ENCODE results near the gene HRAS.
"Not testable (repeated sequence)": the region's sequence is repeated elsewhere in the genome, so short reads cannot be mapped to it uniquely, and the experiment has no call there.

The HRAS gene

DNA sequence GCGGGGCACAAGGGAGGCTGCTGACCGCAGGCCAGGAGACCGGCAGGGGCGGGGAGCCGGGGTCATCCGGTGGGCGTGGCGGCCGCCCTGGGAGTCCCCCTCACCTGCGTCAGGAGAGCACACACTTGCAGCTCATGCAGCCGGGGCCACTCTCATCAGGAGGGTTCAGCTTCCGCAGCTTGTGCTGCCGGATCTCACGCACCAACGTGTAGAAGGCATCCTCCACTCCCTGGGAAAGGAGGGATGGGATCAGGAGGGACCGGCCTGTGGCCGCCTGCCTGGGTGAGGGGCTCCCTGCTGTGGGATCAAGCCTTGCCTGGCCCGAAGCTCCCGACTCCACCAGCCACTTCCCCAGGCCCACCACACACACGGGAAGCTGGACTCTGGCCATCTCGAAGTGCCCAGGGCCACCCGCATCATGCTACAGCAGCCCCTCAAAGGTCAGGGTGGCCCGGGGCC is 2.8 kb downstream of the HRAS start:
- DNase-seq, result no peak

DNA sequence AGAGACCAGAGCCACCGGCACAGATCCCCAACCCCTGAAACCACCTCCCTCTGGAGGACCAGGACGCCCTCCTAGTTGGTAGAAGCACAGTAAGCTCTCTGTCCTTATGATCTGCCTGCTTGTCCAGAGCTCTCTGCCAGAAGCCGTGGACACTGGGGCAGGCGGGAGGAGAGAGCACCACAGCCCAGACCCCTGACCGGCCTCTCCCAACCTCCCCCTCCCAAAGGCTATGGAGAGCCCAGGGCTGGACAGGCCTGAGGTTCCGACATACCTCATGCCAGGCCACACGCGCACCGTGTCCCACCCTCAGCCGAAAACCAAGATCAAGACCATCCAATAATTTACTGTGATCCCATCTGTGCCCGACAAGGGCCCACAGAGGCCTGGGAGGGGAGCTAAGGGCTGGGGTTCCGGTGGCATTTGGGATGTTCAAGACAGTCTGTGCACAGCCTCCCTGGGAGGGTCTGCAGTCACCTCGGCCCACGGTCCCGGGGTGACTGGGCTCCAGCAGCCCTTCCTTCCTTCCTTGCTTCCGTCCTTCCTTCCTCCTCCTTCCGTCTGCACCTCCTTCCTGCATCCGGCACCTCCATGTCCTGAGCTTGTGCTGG is 3.4 kb downstream of the HRAS start:
- no peak for DNase-seq

DNA sequence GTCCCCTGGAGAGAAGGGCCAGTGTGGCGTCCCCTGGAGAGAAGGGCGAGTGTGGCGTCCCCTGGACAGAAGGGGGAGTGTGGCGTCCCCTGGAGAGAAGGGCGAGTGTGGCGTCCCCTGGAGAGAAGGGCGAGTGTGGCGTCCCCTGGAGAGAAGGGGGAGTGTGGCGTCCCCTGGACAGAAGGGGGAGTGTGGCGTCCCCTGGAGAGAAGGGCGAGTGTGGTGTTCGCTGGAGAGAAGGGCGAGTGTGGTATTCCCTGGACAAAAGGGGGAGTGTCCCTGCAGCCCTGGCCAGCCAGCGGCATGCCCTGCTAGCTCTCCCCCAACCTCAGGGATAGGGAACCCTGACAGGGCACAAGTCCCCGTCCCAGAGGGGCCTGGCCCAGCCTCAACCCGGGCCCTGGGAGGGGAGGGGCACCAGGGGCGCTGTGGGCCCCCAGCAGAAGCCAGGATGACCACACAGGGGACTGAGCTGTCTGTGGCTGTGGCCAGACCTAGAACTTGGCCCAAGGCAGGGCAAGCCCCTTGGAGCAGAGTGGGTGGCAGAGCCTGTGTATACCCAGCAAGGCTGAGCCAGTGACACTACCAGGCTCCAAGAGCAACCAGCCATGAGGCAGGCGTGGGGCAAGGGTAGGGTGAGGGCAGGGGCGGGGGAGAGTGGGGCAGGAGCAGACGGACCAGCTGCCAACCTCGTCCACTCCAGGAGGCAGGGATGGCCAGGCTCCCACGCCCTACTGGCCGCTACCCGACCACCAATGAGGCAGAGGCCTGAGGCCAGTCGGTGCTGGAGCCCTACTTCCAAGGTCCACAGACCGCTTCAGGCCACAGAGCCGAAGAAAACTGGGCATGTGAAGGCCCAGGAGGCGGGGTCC is 4.2 kb downstream of the HRAS start:
- no peak for DNase-seq

DNA sequence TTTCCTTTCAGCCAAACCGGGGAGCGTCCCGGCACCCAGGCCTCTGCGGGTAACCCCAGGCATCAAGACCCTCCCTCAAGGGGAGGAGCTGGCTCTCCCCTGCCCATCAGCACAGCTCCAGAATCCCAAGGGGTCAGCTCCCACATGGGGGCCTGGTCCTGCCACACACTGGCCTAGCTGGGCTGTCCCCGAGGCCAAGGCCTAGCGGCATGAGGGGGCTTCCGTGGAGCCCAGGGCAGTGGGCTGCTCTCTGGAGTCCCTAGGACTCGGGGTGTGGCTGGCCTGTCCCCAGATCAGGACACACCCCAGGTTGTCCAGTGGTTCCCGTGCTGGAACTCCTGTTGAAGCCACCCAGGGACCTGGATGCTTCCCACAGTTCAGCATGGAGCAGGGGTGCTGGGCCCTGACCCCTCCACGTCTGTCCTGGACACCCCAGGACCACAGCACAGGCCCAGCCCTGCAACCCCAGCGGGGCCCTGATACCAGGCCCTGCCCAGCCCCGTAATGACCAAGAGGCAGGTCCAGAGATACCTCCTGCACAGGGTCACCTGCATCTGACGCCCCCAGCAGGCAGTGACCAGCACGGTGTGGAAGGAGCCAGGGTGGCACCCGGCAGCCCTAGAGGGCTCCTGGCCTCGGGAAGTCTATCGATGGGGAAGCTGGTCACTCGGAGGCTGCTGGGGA is 5.5 kb downstream of the HRAS start:
- DNase-seq, result no peak

DNA sequence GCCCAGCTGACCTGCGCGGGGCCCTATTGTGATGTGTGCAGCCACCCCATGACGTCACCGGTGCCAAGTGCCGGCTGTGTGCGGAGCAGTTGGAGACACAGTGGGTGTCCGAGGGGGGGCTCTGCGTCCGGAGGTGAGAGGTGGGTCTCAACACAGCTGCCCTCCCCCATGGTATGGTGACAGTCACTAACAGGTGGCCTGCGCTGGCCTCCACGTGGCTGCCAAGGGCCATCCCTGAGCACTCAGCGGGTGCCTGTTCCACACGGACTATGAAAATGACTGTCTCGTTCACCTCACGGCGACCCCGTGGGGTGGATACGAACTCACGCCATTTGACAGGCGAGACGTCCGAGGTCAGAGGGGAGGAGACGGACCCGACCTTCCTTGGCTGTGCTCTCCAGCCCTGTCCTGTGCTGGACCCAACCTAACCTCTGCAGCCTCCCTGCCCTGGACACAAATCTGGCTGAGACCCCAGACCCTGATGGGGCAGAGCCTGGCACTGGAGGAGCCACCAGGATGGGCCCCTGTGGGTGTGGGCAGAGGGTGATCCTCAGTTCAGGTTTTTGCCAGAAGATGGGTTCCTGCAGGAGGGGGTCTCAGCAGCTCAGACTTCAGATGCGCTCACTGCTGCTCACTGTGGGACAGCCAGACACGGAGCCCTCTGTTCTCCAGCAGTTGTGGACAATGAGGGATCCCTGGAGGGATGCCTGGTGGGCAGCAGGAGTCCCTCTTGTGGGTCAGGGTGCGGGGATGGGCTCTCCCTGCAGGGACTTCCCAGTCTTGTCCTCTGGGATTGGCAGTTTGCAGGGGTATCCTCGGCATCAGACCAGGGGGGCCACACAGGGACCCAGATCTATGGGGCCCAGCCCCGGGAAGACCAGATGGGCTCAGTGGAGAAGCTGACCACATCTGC is 6.3 kb downstream of the HRAS start:
- DNase-seq, result no peak

DNA sequence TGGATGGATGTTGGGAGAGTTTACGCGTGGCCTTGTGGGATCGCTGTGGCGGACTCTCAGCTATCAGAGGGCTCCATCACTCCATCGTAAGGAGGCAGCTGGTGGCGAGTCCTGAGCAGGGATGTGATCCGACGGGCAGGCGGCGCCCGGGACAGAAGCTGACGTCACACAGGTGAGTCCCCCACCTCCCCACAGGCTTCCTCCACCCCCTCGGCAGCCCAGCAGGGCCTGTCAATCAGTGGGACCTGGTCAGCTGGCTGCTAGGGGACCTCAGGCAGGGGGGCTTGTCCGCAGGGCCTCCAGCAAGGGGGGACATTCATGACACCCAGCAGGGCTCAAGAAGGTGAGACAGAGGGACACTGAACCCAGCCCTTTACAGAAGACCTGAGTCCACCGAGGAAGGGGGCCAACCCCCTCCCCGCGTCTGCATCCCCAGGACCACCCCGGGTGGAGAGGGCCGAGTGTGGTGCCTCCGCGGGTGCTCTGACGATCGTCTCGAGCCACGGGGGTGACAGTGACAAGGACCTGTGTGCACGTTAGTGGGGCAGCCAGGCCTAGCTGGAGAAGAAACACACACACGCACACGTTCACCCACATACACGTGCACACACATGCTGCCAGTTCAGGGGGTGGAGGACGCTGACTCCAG is 7.1 kb downstream of the HRAS start:
- DNase-seq, result no peak

DNA sequence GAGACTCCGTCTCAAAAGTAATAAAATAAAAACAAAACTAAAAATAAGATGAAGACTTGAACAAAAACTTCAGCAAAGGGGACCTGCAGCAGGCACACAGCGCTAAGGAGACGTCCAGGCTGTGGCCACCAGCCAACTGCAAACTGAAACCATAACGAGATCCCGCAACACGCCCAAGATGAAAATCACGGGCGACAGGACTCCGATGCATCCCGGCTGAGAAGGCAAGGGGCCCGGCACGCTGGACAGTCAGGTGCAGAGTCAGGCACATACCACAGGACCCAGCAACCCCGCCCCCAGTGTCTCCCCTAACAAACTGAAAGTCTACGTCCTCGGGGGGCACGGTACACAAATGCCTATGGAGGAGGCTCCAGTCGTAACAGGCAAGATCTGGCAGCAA is 9.2 kb downstream of the HRAS start:
- DNase-seq, result no peak

DNA sequence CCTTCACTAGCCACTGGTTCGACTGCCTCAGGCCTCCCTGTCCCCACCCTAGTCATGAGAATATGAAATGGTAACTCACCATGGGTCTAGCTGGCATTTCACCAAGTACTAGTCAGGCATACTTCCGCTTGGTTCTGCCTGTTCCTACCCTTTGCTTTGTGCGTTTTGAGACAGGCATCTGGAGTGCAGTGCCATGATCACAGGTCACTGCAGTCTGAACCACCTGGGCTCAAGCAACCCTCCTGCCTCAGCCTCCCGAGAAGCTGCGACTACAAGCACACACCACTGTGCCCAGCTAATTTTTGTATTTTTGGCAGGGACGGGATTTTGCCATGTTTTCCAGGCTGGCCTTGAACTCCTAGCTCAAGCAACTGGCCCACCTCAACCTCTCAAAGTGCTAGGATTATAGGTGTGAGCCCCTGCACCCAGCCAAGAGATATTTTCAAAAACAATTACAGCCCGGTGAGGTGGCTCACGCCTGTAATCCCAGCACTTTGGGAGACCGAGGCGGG is 14.1 kb downstream of the HRAS start:
- DNase-seq, result no peak

DNA sequence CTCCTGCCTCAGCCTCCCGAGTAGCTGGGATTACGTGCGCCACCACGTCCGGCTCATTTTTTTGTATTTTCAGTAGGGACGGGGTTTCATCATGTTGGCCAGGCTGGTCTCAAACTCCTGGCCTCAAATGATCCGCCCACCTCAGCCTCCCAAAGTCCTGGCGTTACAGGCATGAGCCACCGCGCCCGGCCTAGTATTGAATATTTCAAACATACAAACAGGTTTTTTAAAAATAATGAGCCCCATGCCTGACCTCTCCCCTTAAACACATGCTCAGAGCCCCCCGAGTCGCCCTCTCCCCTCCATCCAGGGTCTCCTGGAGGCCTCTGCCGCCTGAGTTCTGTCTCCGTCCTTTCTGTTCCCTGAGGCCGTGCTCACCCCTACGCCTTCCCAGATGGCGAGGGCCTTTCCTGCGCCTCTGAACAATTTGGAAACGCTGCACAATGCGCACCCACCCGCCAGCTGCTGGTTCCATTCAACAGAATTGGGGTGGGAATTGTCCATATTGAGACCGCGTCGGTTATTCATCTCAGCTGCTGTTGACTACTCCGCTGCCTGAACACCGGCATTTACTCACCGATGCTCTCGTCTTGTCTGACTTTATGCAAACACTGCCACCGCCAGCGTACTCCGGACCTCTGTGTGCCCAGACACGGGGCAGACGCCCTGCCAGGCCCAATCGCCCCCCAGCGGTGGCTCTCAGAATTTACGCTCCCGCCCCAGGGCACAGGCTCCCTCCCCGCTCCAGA is 14.8 kb downstream of the HRAS start:
- DNase-seq, result no peak

DNA sequence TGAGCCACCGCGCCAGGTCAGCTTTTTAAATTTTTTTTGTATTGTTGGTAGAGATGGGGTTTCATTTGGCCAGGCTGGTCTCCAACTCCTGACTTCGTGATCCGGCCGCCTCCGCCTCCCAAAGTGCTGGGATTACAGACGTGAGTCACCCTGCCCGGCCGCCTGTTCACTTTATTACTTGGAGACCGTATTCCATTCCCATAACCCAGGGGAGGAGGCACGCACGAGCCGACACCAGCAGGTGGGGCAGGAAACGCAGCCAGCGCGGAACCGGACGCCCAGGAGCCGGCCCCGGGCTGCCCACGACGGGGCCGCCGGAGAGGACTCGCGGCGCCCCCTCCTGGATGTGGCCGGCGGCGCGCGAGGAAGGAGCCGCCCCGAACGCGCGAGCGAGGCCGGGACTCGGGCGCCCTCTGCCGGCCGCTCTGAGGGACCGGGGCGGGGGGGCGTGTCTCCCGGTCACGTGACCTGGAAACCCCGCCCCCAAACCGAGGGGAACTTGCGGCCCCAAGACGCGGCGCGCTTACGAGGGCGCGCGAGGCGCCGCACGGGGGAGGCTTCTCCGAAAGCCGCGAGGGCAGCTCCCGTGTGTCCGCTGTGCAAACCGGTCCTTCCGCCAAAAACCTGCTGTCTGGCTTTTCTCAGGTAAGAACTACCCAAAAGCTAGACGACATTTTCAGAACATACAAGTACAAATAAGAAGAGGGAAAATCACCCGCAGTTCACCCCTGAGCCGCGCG is 16.7 kb downstream of the HRAS start:
- no peak for DNase-seq

DNA sequence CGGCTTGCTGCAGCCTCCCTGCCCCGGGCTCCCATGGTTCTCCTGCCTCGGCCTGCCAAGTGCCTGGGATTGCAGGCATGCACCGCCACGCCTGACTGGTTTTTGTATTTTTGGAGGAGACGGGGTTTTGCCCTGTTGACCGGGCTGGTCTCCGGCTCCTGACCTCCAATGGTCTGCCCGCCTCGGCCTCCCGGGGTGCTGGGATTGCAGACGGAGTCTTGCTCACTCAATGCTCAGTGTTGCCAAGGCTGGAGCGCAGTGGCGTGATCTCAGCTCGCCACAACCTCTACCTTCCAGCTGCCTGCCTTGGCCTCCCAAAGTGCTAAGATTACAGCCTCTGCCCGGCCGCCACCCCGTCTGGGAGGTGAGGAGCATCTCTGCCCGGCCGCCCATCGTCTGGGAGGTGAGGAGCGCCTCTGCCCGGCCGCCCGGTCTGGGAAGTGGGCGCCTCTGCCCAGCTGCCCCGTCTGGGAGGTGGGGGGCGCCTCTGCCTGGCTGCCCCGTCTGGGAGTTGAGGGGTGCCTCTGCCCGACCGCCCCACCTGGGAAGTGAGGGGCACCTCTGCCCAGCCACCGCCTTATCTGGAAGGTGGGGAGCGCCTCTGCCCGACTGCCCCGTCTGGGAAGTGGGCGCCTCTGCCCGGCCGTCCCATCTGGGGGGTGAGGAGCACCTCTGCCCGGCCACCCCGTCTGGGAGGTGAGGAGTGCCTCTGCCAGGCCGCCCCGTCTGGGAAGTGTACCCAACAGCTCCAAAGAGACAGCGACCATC is 18.3 kb downstream of the HRAS start:
- DNase-seq, result not testable (repeated sequence)

DNA sequence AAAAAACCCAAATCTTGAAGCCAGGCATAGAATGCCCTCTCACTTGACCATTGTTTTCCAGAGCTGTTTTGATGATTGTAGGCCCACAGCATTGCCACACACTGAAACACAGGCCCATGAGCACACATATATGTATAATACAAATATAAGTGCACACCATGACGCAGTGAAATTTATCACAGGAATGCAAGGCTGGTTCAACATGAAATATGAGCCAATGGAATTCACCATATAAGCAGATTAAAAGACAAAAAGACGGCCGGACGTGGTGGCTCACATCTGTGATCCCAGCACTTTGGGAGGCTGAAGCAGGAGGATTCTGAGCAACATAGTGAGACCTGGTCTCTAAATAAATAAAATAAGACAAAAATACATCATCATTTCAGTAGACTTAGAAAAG is 19.0 kb downstream of the HRAS start:
- DNase-seq, result no peak

DNA sequence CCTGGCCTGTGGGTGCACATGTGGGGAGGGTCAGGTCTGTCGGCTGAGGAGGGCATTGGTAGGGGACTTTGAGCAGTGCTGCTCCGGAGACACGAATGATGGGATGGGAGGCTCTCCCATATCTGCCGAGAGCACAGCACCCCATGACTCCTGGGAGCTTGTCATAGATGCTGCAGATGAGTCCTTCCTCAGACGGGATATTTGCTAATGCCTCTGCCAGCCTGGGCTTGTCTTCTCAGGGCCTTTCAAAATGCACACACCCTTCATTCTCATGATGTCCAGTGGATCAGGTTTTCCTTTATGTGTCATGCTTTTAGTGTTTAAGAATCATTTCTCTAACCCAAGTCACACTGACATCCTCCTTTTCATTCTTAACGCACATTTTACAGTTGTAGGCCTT is 20.2 kb downstream of the HRAS start:
- DNase-seq, result no peak

DNA sequence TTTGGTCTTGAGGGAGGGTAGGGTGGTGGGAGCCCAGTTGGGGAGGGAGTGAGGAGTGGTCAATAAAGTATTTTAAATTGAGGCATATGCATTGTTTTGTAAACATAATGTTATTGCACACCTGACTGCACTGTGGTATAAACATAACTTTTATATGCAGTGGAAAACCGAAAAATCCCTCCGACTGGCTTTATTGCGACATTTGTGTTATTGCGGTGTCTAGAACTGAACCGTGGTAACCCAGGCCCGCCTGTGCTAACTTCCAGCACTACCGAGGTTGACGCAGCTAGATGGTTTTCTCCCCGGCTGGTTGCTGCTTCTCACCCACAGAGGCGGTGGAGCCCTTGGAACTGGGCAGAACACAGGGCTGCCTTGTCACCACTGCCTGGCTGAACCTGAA is 20.8 kb downstream of the HRAS start:
- no peak for DNase-seq

DNA sequence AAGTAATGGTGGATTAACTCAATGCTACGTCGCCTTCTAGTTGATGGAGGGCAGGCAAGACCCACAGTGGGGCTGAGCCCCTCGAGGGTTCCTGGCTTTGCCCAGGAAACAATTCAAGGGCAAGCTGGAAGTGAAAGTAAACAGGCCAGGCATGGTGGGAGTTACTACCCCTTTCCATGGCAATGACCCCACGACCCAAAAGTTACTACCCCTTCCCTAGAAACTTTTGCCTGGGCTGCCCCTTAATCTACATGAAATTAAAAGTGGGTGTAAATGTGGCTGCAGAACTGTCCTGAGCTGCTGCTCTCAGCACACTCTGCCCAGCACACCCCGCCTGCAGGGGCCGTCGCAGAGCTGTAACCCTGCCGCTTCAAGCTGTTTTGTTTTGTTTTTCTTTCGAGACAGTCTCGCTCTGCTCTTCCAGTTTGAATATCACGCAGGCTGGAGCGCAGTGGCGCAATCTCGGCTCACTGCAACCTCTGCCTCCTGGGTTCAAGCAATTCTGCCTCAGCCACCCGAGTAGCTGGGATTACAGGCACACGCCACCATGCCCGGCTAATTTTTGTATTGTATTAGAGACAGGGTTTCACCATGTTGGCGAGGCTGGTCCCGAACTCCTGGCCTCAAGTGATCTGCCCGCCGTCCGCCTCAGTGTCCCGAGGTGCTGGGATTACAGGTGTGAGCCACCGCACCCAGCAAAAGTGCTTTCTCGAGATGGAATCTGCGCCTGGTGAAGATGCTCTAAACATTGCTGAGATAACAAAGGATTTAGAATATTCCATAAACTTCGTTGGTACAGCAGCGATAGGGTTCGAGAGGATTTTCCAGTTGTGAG is 22.4 kb downstream of the HRAS start:
- DNase-seq, result no peak

DNA sequence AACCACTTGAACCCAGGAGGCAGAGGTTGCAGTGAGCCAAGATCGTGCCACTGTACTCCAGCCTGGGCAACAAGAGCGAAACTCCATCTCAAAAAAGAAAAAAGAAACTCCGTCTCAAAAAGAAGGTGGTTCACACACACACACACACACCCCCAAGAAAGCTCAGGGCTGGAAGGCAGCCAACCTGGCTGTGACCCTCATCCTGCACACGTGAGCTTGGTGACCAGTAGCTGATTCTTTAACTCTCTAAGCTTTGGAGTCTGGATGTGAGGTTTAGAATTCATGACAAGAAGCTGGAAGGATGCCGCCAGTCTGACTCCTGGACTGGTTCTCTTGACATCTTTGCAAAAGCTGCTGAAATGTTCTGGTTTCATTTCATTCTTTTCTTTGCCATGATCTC is 26.4 kb downstream of the HRAS start:
- no peak for DNase-seq

DNA sequence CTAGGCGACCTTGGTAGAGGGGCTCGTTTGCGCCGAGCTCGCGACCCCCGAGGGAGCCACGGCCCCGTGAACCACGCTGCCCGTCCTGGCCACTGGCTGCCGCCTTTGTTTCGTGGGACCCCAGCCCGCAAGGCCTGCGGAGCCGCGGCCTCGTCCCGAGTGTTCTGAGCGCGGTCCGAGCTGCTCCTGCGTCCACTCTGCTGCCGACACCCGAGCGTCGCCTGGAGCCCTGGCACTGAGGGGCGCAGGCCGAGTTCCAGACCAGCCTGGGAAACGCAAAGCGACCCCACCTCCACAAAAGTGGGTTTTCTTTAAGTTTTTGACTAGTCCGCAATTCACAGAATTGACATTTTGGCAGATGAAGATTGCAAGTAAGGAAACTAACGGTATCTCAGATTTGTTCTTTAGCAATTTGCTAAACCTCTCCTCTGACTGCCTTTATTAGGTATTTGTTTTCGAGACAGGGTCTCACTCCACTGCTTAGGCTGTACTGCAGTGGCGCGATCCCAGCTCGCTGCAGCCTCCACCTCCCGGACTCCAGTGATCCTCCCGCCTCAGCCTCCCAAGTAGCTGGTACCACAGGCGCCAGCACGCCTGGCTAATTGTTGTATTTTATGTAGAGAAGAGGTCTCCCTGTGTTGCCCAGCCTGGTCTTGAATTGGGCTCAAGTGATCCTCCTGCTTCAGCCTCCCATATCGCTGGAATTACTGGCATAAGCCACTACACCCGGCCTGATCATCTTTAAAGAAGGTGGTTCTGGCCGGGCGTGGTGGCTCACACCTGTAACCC is 27.5 kb downstream of the HRAS start:
- no peak for DNase-seq

Data from NCI-H1436 treated with DMSO at 0.1 percent for 48 hours (cell line).